Measurements from ENCODE around the gene KCNK4.

KCNK4 gene

DNA sequence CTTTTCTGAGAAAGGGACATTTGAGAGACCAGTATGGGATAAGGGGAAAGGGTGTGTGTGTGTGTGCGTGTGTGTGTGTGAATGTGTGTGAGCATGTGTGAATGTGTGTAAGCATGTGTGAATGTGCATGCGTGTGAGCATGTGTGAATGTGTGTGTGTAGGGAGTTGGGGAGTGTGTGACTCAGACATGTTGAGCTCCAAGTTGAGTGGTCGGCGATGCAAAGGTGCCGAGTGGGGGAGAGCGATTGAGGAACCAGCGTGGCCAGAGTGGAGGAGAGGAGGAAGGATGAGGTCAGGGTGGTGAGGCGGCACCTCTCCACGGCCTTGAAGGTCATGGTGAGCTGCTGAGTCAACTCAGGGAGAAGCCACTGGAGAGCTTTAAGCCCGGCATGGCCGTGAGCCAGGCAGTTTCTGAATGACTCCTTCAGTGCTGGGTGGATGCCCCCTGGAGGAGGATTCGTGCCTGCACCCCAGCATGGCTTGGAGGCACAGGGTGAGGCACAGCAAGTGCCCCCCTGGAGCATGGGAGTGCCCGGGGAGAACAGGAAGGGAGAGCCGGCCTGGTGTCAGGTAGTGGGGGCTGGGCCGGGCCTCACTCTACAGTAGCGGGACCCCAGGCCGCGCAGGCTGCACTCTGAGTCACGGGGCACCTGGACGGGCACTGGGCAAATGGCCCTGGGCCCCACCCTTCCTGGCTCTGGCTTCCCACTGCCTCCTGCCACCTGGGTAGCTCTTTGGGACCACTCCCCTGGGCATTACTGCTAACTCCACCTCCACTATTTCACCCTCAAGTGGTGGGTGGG is 40.7 kb downstream of the KCNK4 start:
- peak; percentile 73 for DNase-seq

DNA sequence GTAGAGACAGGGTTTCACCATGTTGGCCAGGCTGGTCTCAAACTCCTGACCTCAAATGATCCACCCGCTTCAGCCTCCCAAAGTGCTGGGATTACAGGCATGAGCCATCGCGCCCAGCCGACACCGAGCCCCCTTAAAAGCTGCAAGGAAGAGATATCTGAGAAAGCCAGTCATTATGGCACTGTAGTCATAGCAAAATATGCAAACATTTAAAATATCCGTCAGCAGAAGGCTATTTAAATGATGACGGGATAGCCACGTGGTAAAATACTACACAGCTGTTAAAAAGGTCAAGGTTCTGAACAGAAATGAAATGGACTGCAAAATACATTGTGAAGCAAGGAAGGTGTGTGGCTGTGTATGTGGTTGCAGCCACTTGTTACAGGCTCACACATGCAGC is 42.5 kb downstream of the KCNK4 start:
- no peak for DNase-seq

DNA sequence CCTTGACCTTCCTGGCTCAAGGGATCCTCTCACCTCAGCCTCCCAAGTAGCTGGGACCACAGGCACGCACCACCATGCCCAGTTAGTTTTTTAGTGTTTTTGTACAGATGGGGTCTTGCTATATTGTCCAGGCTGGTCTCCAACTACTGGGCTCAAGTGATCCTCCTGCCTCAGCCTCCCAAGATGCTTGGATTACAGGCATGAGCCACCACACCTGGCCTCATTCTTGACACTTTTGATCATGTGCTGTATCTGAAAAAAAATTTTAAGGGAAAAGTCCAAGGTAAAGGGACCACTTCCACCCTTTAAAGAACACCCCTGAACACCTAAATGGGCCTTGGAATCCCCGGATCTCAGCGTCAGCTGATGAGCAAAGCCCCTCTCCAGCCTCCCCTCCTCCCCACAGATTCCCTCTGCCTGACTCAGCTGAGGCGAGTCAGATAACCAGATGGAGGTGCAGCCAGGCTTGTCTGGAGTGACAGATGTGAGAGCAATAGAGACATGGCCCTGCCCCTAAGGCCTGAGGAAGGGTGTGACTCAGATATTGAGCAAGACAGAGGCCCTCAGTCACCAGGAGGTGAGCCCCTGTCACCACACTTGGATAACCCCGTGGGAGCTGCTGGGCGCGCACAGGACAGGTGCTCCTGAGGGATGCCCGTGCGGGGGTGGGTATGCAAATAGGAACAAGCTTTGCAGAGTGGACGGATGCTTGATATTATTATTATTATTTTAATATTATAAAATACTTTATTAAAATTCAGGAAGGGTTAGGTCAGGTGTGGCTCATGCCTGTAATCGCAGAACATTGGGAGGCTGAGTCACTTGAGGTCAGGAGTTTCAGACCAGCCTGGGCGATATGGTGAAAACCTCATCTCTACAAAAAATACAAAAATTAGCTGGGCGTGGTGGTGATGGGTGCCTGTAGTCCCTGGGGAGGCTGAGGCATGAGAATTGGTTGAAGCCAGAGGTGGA is 43.9 kb downstream of the KCNK4 start:
- DNase-seq, result peak; percentile 97

- DNase-seq, result no peak
Measured at GRCh38 chr11:64337538-64338249, 46.6 kb downstream of the KCNK4 start.

DNA sequence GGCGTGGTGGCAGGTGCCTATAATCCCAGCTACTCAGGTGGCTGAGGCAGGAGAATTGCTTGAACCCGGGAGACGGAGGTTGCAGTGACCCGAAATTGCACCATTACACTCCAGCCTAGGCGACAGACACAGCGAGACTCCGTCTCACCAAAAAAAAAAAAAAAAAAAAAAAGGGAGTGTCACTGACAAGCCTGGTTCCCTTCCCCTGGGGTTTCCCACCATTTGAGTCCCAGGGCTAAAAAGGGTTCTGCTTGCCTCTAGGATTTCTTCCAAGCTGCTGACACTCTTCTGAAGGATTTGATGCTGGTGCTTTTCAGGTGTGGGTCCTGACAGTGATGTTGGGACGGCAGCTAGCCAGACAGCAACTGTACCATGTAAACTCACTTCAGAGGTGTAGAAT is 47.6 kb downstream of the KCNK4 start:
- no peak for DNase-seq

GRCh38 chr11:64339286-64339685 is 48.2 kb downstream of the KCNK4 start:
- DNase-seq, result no peak

DNA sequence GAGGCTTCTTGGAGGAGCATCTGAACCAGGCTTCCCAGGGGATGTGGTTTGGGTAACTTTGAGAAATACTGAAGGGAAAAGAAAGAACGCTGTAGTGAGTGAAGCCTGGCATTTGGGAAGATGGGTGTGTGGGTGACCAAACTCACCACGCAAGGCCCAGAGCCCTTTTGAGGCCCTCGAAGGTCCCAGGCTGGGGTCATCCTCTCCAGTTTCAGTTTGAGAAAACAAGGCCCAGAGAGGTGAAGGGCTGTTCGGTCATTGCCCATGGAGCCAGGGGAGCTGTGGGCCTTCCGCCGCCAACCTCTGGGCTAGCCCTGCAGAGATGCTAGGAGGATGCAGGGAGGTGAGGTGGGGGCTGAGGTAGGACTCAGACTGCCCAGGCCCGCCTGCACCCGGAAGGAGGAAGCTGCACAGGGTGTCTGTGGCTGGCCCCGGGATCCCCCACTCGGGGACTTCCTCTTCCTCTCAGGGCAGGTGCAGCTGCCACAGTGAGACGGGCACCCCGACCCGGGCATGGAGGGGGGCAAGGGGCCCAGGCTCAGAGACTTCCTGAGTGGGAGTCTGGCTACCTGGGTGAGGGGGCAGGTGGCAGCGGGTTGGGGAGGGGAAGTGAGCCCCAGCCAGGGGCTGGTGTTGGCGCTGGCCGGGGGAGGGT is 48.8 kb downstream of the KCNK4 start, which contains the start of gene CCDC88B:
TSS of gene CCDC88B (plus strand) at position 451 of the 655 bp plus-strand sequence. CDS start at position 514, 63 bp downstream.
- no peak for DNase-seq

GRCh38 chr11:64340671-64341335 is 49.7 kb downstream of the KCNK4 start:
- no peak for DNase-seq

- DNase-seq, result no peak
Measured at GRCh38 chr11:64341429-64341828, 50.3 kb downstream of the KCNK4 start.

DNA sequence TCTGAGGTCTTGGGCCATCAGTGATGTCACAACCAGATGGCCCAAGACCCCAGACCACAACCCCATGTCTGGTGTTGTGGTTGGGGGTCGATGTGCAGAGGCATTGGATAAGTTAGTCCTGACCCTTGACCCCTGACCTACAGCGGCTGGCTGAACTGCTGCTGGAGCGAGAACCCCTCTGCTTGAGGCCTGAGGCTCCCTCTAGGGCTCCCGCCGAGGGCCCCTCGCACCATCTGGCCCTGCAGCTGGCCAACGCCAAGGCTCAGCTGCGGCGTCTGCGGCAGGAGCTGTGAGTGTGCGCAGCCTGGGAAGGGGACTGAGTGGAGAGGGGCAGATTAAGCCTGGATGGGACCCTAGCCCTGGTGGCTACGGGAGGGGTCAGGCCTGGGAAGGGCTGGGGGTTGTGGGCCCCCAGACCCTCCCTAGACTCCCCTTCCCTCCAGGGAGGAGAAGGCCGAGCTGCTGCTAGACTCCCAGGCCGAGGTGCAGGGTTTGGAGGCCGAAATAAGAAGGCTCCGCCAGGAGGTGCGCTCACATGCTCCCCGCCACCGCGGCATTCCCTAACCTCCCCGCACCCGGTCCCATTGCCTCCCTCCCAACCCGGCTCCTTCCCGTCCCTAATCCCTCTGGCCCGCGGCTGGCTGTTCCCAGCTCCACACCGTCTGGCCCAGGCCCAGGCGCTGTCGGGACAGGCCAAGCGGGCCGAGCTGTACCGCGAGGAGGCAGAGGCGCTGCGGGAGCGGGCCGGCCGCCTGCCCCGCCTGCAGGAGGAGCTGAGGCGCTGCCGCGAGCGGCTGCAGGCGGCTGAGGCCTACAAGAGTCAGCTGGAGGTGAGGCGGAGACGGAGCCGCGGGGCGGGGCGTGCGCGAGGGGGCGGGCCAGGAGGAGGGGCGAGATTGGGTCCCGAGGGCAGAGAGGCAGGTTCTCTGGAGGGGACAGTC is 51.0 kb downstream of the KCNK4 start:
- peak; percentile 94 for DNase-seq

DNA sequence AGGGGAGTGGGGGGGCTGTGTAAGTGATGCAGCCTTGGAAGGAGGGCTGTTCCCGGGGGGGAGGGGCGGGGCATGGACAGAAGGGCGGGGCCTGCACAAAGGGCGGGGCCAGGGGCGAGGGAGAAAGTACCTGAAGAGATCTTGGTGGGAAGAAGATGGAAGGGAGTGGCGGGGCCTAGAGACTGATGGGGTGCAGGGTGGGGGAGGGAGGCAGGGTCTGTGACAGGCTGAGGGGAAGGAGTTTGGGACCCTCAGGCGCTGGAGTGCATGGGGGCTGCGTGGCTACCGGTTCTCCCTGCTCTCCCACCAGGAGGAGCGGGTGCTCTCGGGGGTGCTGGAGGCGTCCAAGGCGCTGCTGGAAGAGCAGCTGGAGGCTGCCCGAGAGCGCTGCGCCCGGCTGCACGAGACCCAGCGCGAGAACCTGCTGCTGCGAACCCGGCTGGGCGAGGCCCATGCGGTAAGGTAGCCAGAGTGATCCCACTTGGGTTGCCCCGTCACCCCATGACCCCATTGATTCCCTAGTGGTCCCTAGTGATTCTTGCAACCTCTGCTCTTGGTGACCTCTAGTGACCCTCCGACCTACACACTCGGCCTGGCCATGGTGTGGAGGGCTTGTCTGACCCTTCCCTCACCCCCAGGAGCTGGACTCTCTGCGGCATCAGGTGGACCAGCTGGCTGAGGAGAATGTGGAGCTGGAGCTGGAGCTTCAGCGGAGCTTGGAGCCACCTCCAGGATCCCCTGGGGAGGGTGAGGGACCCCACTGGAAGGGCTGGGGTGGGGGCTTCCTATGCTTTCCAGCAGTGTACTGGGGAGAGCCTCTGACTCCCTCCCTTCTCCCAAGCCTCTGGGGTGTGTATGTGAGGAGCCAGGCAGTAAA is 52.0 kb downstream of the KCNK4 start:
- no peak for DNase-seq

GRCh38 chr11:64343767-64344559 is 52.9 kb downstream of the KCNK4 start:
- DNase-seq, result peak; percentile 68

- no peak for DNase-seq
Measured at GRCh38 chr11:64344787-64345186, 53.7 kb downstream of the KCNK4 start.

DNA sequence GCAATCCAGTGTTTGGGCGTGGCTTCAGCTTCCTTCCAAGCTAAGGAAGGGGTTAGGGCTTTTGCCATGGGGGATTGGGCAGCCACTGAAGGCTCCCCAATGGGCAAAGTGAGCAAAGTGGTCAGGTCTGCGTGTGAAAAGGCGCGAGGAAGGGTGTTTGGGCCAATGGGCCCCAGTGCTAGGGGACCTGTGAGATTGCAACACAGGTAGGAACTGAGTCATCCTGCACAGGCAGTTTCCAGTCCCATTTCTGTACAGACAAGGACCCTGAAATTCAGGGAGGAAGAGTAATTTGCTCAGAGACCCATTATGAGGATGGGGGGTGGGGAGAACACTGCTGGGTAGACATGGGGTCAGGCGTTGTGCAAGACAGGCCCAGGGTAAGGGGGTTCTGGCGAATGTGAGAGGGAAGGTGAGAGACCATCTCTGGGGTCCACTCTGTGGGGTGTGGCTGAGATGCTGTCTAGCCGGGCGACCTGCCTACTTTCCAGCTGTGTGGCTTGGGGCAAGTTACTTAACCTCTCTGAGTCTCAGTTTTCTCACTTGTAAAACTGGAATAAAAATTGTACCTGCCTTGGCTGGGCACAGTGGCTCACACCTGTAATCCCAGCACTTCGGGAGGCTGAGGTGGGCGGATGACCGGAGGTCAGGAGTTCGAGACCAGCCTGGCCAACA is 56.2 kb downstream of the KCNK4 start:
- DNase-seq, result no peak

GRCh38 chr11:64348383-64349024 is 57.4 kb downstream of the KCNK4 start:
- peak; percentile 54 for DNase-seq

DNA sequence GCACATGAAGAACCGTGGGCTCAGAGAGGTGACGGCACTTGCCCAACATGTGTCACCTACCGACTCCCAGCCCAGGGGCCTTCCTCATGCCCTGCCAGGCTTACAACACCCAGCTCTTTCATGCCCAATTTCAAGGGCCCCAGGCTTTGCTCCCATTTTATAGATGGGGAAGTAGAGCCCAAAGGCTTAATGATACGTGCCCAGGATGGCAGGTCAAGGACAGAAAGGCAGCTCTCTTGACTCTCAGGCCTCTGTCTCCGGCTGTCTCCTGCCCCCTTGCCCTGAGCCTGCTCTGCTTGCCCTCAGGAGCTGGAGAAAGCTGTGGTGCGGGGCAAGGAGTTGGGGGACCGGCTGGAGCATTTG is 57.9 kb downstream of the KCNK4 start:
- DNase-seq, result no peak

GRCh38 chr11:64349404-64349803 is 58.3 kb downstream of the KCNK4 start:
- DNase-seq, result no peak

All from NCI-H69 (cell line).